T-cell (primary cell): Measurements from ENCODE around the gene DCC. TPM values are rescaled to one million over a fixed set of nuclear protein-coding genes. Genes with fewer than 3 reads are reported as not detected.

Source experiments
- ATAC-seq, 4 experiments: fragments of 200-7000 bp in 3 of 4; fragments of 150-1000 bp in 1 of 4; cut with Tn5 transposase; replicated peaks in 1 of 4; 1 replicate in 3 of 4; 2 replicates in 1 of 4; pipeline ENCODE4 v1.10.0; 2021; ENCODE audit warnings: moderate library complexity in 3 of 4, mild to moderate bottlenecking in 2 of 4, moderate number of reproducible peaks in 1 of 4
- CTCF ChIA-PET, 2 donors: fragments of 300-600 bp; sonication (Branson Sonifier 250); formaldehyde crosslinking; loops; one replicate each; lab custom pipeline; 2022; ENCODE audit warnings: antibody characterized with exemption in 2 of 2; lab: Charles Lee
- POLR2A ChIA-PET, 2 donors: fragments of 300-600 bp; sonication (Branson Sonifier 250); formaldehyde crosslinking; loops; one replicate each; lab custom pipeline; 2022; ENCODE audit warnings: antibody characterized with exemption in 2 of 2; lab: Charles Lee
- DNase-seq, 35 experiments: peaks; one replicate each; pipeline versions ENCODE4 v3.0.0 to v3.0.0-alpha.2; 2013 to 2023
- H3K27ac ChIP-seq: one replicate; pipeline ENCODE4 v1.5.1; 2013; ENCODE audit warnings: low read length
- H3K27me3 ChIP-seq, 2 experiments: replicated peaks in 1 of 2; 1 replicate in 1 of 2; 2 replicates in 1 of 2; pipeline versions ENCODE4 v1.6.1 to v1.7.0; 2013; ENCODE audit warnings: low read length in 1 of 2, mixed read lengths in 1 of 2; ENCODE audit not compliant: control insufficient read depth in 2 of 2, insufficient read depth in 2 of 2; ENCODE audit errors: extremely low read depth in 1 of 2
- H3K36me3 ChIP-seq, 2 donors: 1 replicate in 1 of 2; 2 replicates in 1 of 2; pipeline versions ENCODE4 v1.6.1 to v1.7.0; 2013; ENCODE audit warnings: low read length in 1 of 2; ENCODE audit not compliant: control insufficient read depth in 2 of 2, insufficient read depth in 1 of 2; ENCODE audit errors: extremely low read depth in 1 of 2
- H3K4me1 ChIP-seq, 2 experiments: 1 replicate in 1 of 2; 2 replicates in 1 of 2; pipeline versions ENCODE4 v1.6.1 to v1.7.0; 2013; ENCODE audit warnings: low read length in 2 of 2, mixed read lengths in 1 of 2; ENCODE audit not compliant: insufficient read depth in 2 of 2, control insufficient read depth in 1 of 2; ENCODE audit errors: extremely low read depth in 1 of 2
- H3K4me3 ChIP-seq, 2 donors: 1 replicate in 1 of 2; 2 replicates in 1 of 2; pipeline versions ENCODE4 v1.5.1 to v1.7.0; 2013; ENCODE audit warnings: mild to moderate bottlenecking in 2 of 2, low read length in 1 of 2, moderate library complexity in 1 of 2; ENCODE audit not compliant: control insufficient read depth in 1 of 2; ENCODE audit errors: extremely low read depth in 1 of 2
- H3K9me3 ChIP-seq: 2 replicates; pipeline ENCODE4 v1.7.0; 2013
- H3K27ac Mint-ChIP-seq, 2 donors: one replicate each; pipeline ENCODE4 v1.8.0; 2020 to 2021; ENCODE audit warnings: mild to moderate bottlenecking in 2 of 2, mixed read lengths in 2 of 2
- H3K27me3 Mint-ChIP-seq, 2 donors: one replicate each; pipeline ENCODE4 v1.8.0; 2021 to 2022; ENCODE audit warnings: mixed read lengths in 2 of 2
- H3K36me3 Mint-ChIP-seq: one replicate; pipeline ENCODE4 v1.8.0; 2021; ENCODE audit warnings: mixed read lengths
- H3K4me1 Mint-ChIP-seq, 3 donors: one replicate each; pipeline ENCODE4 v1.8.0; 2020 to 2022; ENCODE audit warnings: mixed read lengths in 3 of 3, mild to moderate bottlenecking in 1 of 3
- H3K4me3 Mint-ChIP-seq, 3 donors: one replicate each; pipeline ENCODE4 v1.8.0; 2020 to 2022; ENCODE audit warnings: mild to moderate bottlenecking in 3 of 3, mixed read lengths in 3 of 3, moderate library complexity in 3 of 3
- H3K9me3 Mint-ChIP-seq, 3 donors: one replicate each; pipeline ENCODE4 v1.8.0; 2020 to 2022; ENCODE audit warnings: mixed read lengths in 3 of 3
- WGBS: methylation state at CpG from one replicate; pipeline ENCODE4 v1.1.5; 2013; ENCODE audit warnings: missing lambda C conversion rate; ENCODE audit not compliant: insufficient coverage; 5-methylcytosine and 5-hydroxymethylcytosine counted together
- total RNA-seq, 35 experiments: library from RNA in 6 of 35; stranded (reverse) in 6 of 35; fragments of 120-200 nt in 1 of 35; gene quantifications; one replicate each; pipeline versions ENCODE4 v1.2.1 to v1.2.4 and lab custom pipeline; 2013 to 2026

Gene DCC
- total RNA-seq, 5 donors from 2014 or later (not counting 1 experiment from before 2014, with no cell fraction given): not detected

GRCh38 chr18:53421869-53422268 is 1081.9 kb downstream of the DCC start:
- Histone ChIP-seq H3K27me3 (no peaks in the 10 kb centered on the region), H3K27ac (no peak overlapping the region), H3K4me1 (no peaks in the 10 kb centered on the region), H3K36me3 (no peaks in the 10 kb centered on the region), H3K9me3 (no peaks in the 10 kb centered on the region), H3K4me3 (no peak overlapping the region)
- no peak for DNase-seq
- no peak overlapping the region for H3K4me3 Mint-ChIP-seq
- H3K36me3 Mint-ChIP-seq: no peaks in the 10 kb centered on the region
- ChIA-PET CTCF (no interaction called here), POLR2A (no interaction called here)
- peaks cover 3 to 6% (median 4%) of the 10 kb centered on the region in 3 donors for H3K9me3 Mint-ChIP-seq
- no peaks in the 10 kb centered on the region for H3K27me3 Mint-ChIP-seq
- H3K27ac Mint-ChIP-seq: no peak overlapping the region
- H3K4me1 Mint-ChIP-seq: no peaks in the 10 kb centered on the region
- ATAC-seq: no peak

DNA sequence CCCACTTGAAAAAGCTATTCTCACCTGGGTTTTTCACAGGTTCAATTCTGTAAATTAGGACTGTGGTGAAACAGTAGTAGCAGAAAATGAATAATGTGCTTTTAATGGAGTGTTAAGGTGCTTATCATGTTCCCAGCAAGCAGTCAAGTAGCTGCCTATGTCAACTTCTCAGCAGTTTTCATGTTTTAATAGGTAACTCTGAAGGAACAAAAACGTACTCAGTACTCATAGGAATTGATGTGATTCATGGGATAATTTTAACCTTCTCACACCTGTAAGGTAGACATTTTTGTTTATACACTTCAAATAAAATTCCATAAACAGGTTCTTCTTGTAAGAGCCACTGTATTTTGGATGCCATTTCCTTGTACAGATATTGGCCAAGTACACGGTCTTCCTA is 1082.9 kb downstream of the DCC start:
- Mint-ChIP-seq H3K27ac (no peak overlapping the region), H3K4me3 (no peak overlapping the region), H3K27me3 (no peaks in the 10 kb centered on the region), H3K9me3 (peaks cover 3 to 6% (median 4%) of the 10 kb centered on the region in 3 donors), H3K36me3 (no peaks in the 10 kb centered on the region), H3K4me1 (no peaks in the 10 kb centered on the region)
- Histone ChIP-seq H3K36me3 (no peaks in the 10 kb centered on the region), H3K4me3 (no peak overlapping the region), H3K27ac (no peak overlapping the region), H3K4me1 (no peaks in the 10 kb centered on the region), H3K9me3 (no peaks in the 10 kb centered on the region), H3K27me3 (no peaks in the 10 kb centered on the region)
- CTCF ChIA-PET: no interaction called here
- POLR2A ChIA-PET: no interaction called here
- WGBS: 100% methylated on average over 1 of the region's 2 CpGs
- ATAC-seq (no peak), DNase-seq (no peak)

- Mint-ChIP-seq H3K9me3 (peaks cover 0 to 6% (median 3%) of the 10 kb centered on the region in 3 donors), H3K4me1 (no peaks in the 10 kb centered on the region), H3K36me3 (no peaks in the 10 kb centered on the region), H3K27ac (no peak overlapping the region), H3K27me3 (no peaks in the 10 kb centered on the region), H3K4me3 (no peak overlapping the region)
- Histone ChIP-seq H3K27ac (no peak overlapping the region), H3K4me3 (no peak overlapping the region), H3K4me1 (no peaks in the 10 kb centered on the region), H3K27me3 (no peaks in the 10 kb centered on the region), H3K36me3 (no peaks in the 10 kb centered on the region), H3K9me3 (no peaks in the 10 kb centered on the region)
- DNase-seq (no peak), ATAC-seq (no peak)
- WGBS: 69% methylated on average over 2 of the region's 6 CpGs
- POLR2A ChIA-PET: no interaction called here
- CTCF ChIA-PET: no interaction called here
These were observed 1086.7 kb downstream of the DCC start for GRCh38 chr18:53426666-53427184.

- POLR2A ChIA-PET: no interaction called here
- H3K27ac Mint-ChIP-seq: no peak overlapping the region
- Histone ChIP-seq H3K27me3 (no peaks in the 10 kb centered on the region), H3K9me3 (no peaks in the 10 kb centered on the region), H3K27ac (no peak overlapping the region), H3K4me3 (no peak overlapping the region), H3K36me3 (no peaks in the 10 kb centered on the region), H3K4me1 (no peaks in the 10 kb centered on the region)
- DNase-seq (no peak), ATAC-seq (no peak)
- H3K4me3 Mint-ChIP-seq: no peak overlapping the region
- 70% methylated on average over 2 of the region's 3 CpGs for WGBS
- H3K9me3 Mint-ChIP-seq: peaks cover 0 to 10% (median 9%) of the 10 kb centered on the region in 3 donors
- no peaks in the 10 kb centered on the region for H3K4me1 Mint-ChIP-seq
- no peaks in the 10 kb centered on the region for H3K27me3 Mint-ChIP-seq
- H3K36me3 Mint-ChIP-seq: no peaks in the 10 kb centered on the region
- CTCF ChIA-PET: interaction anchor here in 1 of 2 donors (0.6 kb wide), 1 partner anchor 65 kb away, joined by 3 read pairs; no protein-coding TSS in a partner anchor
These were observed 1101.9 kb downstream of the DCC start for GRCh38 chr18:53441761-53442414.

- Mint-ChIP-seq H3K36me3 (no peaks in the 10 kb centered on the region), H3K9me3 (peaks cover 0 to 10% (median 9%) of the 10 kb centered on the region in 3 donors), H3K4me3 (no peak overlapping the region), H3K4me1 (no peaks in the 10 kb centered on the region), H3K27ac (no peak overlapping the region), H3K27me3 (no peaks in the 10 kb centered on the region)
- Histone ChIP-seq H3K9me3 (no peaks in the 10 kb centered on the region), H3K36me3 (no peaks in the 10 kb centered on the region), H3K4me3 (no peak overlapping the region), H3K27me3 (no peaks in the 10 kb centered on the region), H3K27ac (no peak overlapping the region), H3K4me1 (no peaks in the 10 kb centered on the region)
- ATAC-seq (no peak), DNase-seq (no peak)
- no CpG with 5 or more reads among the region's 3 CpGs for WGBS
- ChIA-PET CTCF (interaction anchor here in 1 of 2 donors (0.6 kb wide), 1 partner anchor 65 kb away, joined by 3 read pairs; no protein-coding TSS in a partner anchor), POLR2A (no interaction called here)
These were observed 1102.4 kb downstream of the DCC start for GRCh38 chr18:53442415-53442783.

- Mint-ChIP-seq H3K27ac (no peak overlapping the region), H3K9me3 (peaks cover 0 to 10% (median 9%) of the 10 kb centered on the region in 3 donors), H3K36me3 (no peaks in the 10 kb centered on the region), H3K4me1 (no peaks in the 10 kb centered on the region), H3K27me3 (no peaks in the 10 kb centered on the region), H3K4me3 (no peak overlapping the region)
- no peak overlapping the region for H3K27ac ChIP-seq
- ATAC-seq: no peak
- WGBS: no CpG with 5 or more reads among the region's 2 CpGs
- H3K9me3 ChIP-seq: no peaks in the 10 kb centered on the region
- CTCF ChIA-PET: no interaction called here
- POLR2A ChIA-PET: no interaction called here
- no peaks in the 10 kb centered on the region for H3K27me3 ChIP-seq
- no peak for DNase-seq
- H3K4me1 ChIP-seq: no peaks in the 10 kb centered on the region
- H3K36me3 ChIP-seq: no peaks in the 10 kb centered on the region
- no peak overlapping the region for H3K4me3 ChIP-seq
These were observed 1103.3 kb downstream of the DCC start for GRCh38 chr18:53443336-53443735.
